PFSK-1 (cell line): Measurements from ENCODE around the gene NTPCR.

Experiments
- POLR2AphosphoS5 ChIP-seq: IDR thresholded peaks from 2 replicates; pipeline ENCODE4 v1.6.1; 2012; ENCODE audit warnings: low read depth, mild to moderate bottlenecking, control low read depth, low read length, moderate library complexity
- SIN3A ChIP-seq: IDR thresholded peaks from 2 replicates; pipeline ENCODE4 v1.6.1; 2012; ENCODE audit warnings: mild to moderate bottlenecking, low read length, moderate library complexity, borderline replicate concordance; ENCODE audit not compliant: insufficient read depth

DNA sequence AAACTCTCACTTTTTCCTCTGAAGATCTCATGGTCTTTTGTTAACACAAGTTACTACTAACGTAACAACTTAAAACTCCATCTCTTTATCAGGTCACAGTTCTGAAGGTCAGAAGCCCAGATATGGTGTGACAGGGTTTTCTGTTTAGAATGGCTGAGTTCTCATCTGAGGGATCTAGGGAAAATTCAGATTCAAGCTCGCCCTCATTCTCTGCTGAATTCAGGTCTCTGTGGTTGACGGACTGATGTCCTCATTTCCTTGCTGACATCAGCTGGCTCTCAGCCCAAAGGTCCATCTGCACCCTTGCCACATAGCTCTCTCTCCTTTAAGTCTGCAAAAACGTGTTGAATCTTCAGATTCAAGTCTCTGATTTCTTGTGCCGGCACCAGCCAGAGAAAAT is 6.1 kb upstream of the NTPCR start:
- TF ChIP-seq SIN3A = no peak
- no peak for TF ChIP-seq POLR2AphosphoS5
